Neural cell (in vitro differentiated cells): ENCODE results near the gene IFT43. TPM values are rescaled to one million over a fixed set of nuclear protein-coding genes. Genes with fewer than 3 reads are reported as not detected.

Experiments used
- H2AFZ ChIP-seq: fragments of 200-600, 300-800 bp; sonication (generic), shearing (Covaris generic); 2 replicates; pipeline ENCODE4 v1.6.0; 2014; ENCODE audit warnings: low read depth, mild to moderate bottlenecking, antibody characterized with exemption, low read length, moderate library complexity
- H3F3A ChIP-seq: fragments of 200-600 bp; shearing (Covaris generic); 2 replicates; pipeline ENCODE4 v1.6.1; 2016; ENCODE audit warnings: mild to moderate bottlenecking, moderate library complexity, mixed read lengths, antibody characterized with exemption, low read length; ENCODE audit not compliant: insufficient read depth, poor library complexity, severe bottlenecking
- H3K27ac ChIP-seq: fragments of 200-600, 300-800 bp; sonication (generic), shearing (Covaris generic); 2 replicates; pipeline ENCODE4 v1.5.1; 2014; ENCODE audit warnings: mild to moderate bottlenecking, low read length, moderate library complexity
- H3K27me3 ChIP-seq: fragments of 300-800, 200-600 bp; sonication (generic), shearing (Covaris generic); 2 replicates; pipeline ENCODE4 v1.6.0; 2014; ENCODE audit warnings: mild to moderate bottlenecking, low read depth, low read length, moderate library complexity; ENCODE audit not compliant: insufficient read depth
- H3K36me3 ChIP-seq: fragments of 300-800, 200-600 bp; sonication (generic), shearing (Covaris generic); 2 replicates; pipeline ENCODE4 v1.5.1; 2014; ENCODE audit warnings: mild to moderate bottlenecking, antibody characterized with exemption, low read length, moderate library complexity; ENCODE audit not compliant: insufficient read depth
- H3K4me2 ChIP-seq: fragments of 300-800, 200-600 bp; sonication (generic), shearing (Covaris generic); 2 replicates; pipeline ENCODE4 v1.6.0; 2014; ENCODE audit warnings: mild to moderate bottlenecking, low read length
- H3K4me3 ChIP-seq: fragments of 300-800, 200-600 bp; sonication (generic), shearing (Covaris generic); 2 replicates; pipeline ENCODE4 v1.5.1; 2014; ENCODE audit warnings: mild to moderate bottlenecking, low read length, moderate library complexity
- H3K79me2 ChIP-seq: fragments of 200-600 bp; shearing (Covaris generic); replicated peaks from 2 replicates; pipeline ENCODE4 v1.6.0; 2014; ENCODE audit warnings: mild to moderate bottlenecking, low read length, moderate library complexity; ENCODE audit not compliant: insufficient read depth
- H3K9ac ChIP-seq: fragments of 300-800, 200-600 bp; sonication (generic), shearing (Covaris generic); 2 replicates; pipeline ENCODE4 v1.6.1; 2016; ENCODE audit warnings: mild to moderate bottlenecking, low read length, mixed read lengths
- H3K9me2 ChIP-seq: fragments of 200-600 bp; shearing (Covaris generic); 2 replicates; pipeline ENCODE4 v1.6.1; 2016; ENCODE audit warnings: mild to moderate bottlenecking, low read length, mixed read lengths; ENCODE audit not compliant: insufficient read depth
- H3K9me3 ChIP-seq: fragments of 200-600, 300-800 bp; sonication (generic), shearing (Covaris generic); 2 replicates; pipeline ENCODE4 v1.6.1; 2016; ENCODE audit warnings: mild to moderate bottlenecking, mixed run types, low read length, moderate library complexity, mixed read lengths
- H4K20me1 ChIP-seq: fragments of 200-600 bp; shearing (Covaris generic); 2 replicates; pipeline ENCODE4 v1.6.1; 2016; ENCODE audit warnings: mild to moderate bottlenecking, mixed run types; ENCODE audit not compliant: insufficient read depth
- CTCF ChIP-seq: fragments of 450-650 bp; IDR thresholded peaks from 2 replicates; pipeline ENCODE4 v1.5.1; 2014; ENCODE audit warnings: antibody characterized with exemption, mild to moderate bottlenecking, moderate library complexity; ENCODE audit not compliant: poor library complexity, severe bottlenecking
- EP300 ChIP-seq: fragments of 450-650 bp; conservative IDR thresholded peaks from 2 replicates; pipeline ENCODE4 v1.6.1; 2014; ENCODE audit warnings: antibody characterized with exemption, mild to moderate bottlenecking, moderate library complexity; ENCODE audit not compliant: poor library complexity, severe bottlenecking
- EZH2 ChIP-seq: fragments of 200-600, 300-800 bp; shearing (Covaris generic), sonication (generic); IDR thresholded peaks from 2 replicates; pipeline ENCODE4 v1.6.1; 2014; ENCODE audit warnings: antibody characterized with exemption, low read length, borderline replicate concordance, mild to moderate bottlenecking; ENCODE audit not compliant: insufficient read depth, poor library complexity, severe bottlenecking
- MXI1 ChIP-seq: fragments of 450-650 bp; conservative IDR thresholded peaks from 2 replicates; pipeline ENCODE4 v1.6.1; 2014; ENCODE audit warnings: antibody characterized with exemption, mild to moderate bottlenecking; ENCODE audit not compliant: poor library complexity, severe bottlenecking
- POLR2AphosphoS5 ChIP-seq: IDR thresholded peaks from 2 replicates; pipeline ENCODE4 v1.6.1; 2012
- RAD21 ChIP-seq: fragments of 450-650 bp; conservative IDR thresholded peaks from 2 replicates; pipeline ENCODE4 v1.6.1; 2014; ENCODE audit warnings: antibody characterized with exemption, mild to moderate bottlenecking, moderate library complexity
- REST ChIP-seq: IDR thresholded peaks from 2 replicates; pipeline ENCODE4 v1.6.1; 2012; ENCODE audit warnings: borderline replicate concordance
- SMC3 ChIP-seq: fragments of 450-650 bp; conservative IDR thresholded peaks from 2 replicates; pipeline ENCODE4 v1.6.1; 2014; ENCODE audit warnings: antibody characterized with exemption, mild to moderate bottlenecking, moderate library complexity; ENCODE audit not compliant: poor library complexity
- TAF1 ChIP-seq: IDR thresholded peaks from 2 replicates; pipeline ENCODE4 v1.6.1; 2012; ENCODE audit warnings: low read depth
- polyA plus RNA-seq: library from polyadenylated mRNA; depleted of rRNA; stranded (reverse); fragments of >200 nt; gene quantifications from 2 replicates; pipeline ENCODE4 v1.2.3, GENCODE V29; 2014

Gene IFT43
- polyA plus RNA-seq, 1 donor from 2014 or later: 102 TPM

GRCh38 chr14:76040704-76041103, 55.1 kb downstream of the IFT43 start:
- H3K27ac ChIP-seq: no peak overlapping the region
- no peak overlapping the region for H3K9ac ChIP-seq
- H3K36me3 ChIP-seq: no peaks in the 10 kb centered on the region
- H3K79me2 ChIP-seq: no peaks in the 10 kb centered on the region
- H2AFZ ChIP-seq: no peak overlapping the region
- H4K20me1 ChIP-seq: no peaks in the 10 kb centered on the region
- no peak for TF ChIP-seq TAF1
- no peak for TF ChIP-seq EP300
- no peak for TF ChIP-seq EZH2
- no peak for TF ChIP-seq CTCF
- TF ChIP-seq REST: no peak
- TF ChIP-seq RAD21: no peak
- no peak for TF ChIP-seq POLR2AphosphoS5
- TF ChIP-seq SMC3: no peak
- H3K27me3 ChIP-seq: no peaks in the 10 kb centered on the region
- no peaks in the 10 kb centered on the region for H3K9me2 ChIP-seq
- H3K4me2 ChIP-seq: no peak overlapping the region
- H3K4me3 ChIP-seq: no peak overlapping the region
- no peaks in the 10 kb centered on the region for H3K9me3 ChIP-seq
- H3F3A ChIP-seq: no peaks in the 10 kb centered on the region

- Histone ChIP-seq H3K27ac (no peak overlapping the region), H3F3A (no peaks in the 10 kb centered on the region), H2AFZ (no peak overlapping the region), H3K79me2 (no peaks in the 10 kb centered on the region), H3K4me2 (no peak overlapping the region), H4K20me1 (no peaks in the 10 kb centered on the region), H3K27me3 (no peaks in the 10 kb centered on the region), H3K9me3 (no peaks in the 10 kb centered on the region), H3K9ac (no peak overlapping the region), H3K4me3 (no peak overlapping the region), H3K9me2 (no peaks in the 10 kb centered on the region), H3K36me3 (no peaks in the 10 kb centered on the region)
- TF ChIP-seq TAF1: no peak
- TF ChIP-seq EZH2: no peak
- TF ChIP-seq EP300: no peak
Observed at GRCh38 chr14:76045773-76046172, 60.2 kb downstream of the IFT43 start.

- Histone ChIP-seq H3K9me3 (no peaks in the 10 kb centered on the region), H3K27ac (no peak overlapping the region), H3K27me3 (no peaks in the 10 kb centered on the region), H4K20me1 (no peaks in the 10 kb centered on the region), H3F3A (no peaks in the 10 kb centered on the region), H3K4me2 (no peak overlapping the region), H2AFZ (no peak overlapping the region), H3K9me2 (no peaks in the 10 kb centered on the region), H3K79me2 (no peaks in the 10 kb centered on the region), H3K9ac (no peak overlapping the region), H3K36me3 (no peaks in the 10 kb centered on the region), H3K4me3 (no peak overlapping the region)
- TF ChIP-seq CTCF: no peak
- TF ChIP-seq SMC3: no peak
- TF ChIP-seq REST: no peak
- TF ChIP-seq MXI1: no peak
- no peak for TF ChIP-seq EP300
- no peak for TF ChIP-seq POLR2AphosphoS5
- no peak for TF ChIP-seq EZH2
- no peak for TF ChIP-seq TAF1
- no peak for TF ChIP-seq RAD21
Observed at GRCh38 chr14:76050250-76050649, 64.7 kb downstream of the IFT43 start.
